ENCODE measurements around the gene XPNPEP2.

XPNPEP2 gene

DNA sequence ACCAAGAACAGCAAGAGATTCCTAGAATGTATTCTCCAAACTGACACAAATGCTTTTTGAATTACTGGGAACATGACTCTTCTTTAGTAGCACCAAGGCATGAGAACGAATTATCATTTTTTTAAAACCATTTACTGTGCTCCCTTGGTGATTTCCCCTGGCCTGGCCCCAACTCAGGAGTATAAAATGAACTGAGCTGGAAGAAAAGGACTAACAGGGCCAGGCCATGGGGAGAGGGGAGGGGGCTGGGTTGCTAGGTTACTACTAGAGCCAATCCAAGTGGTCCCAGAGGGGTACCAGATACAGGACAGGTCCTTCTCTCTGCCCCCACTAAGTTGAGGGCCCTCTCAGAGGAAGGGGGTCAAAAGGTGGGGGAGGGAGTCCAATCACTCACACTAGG, 64.1 kb downstream of the XPNPEP2 start:
- no peak for DNase-seq

DNA sequence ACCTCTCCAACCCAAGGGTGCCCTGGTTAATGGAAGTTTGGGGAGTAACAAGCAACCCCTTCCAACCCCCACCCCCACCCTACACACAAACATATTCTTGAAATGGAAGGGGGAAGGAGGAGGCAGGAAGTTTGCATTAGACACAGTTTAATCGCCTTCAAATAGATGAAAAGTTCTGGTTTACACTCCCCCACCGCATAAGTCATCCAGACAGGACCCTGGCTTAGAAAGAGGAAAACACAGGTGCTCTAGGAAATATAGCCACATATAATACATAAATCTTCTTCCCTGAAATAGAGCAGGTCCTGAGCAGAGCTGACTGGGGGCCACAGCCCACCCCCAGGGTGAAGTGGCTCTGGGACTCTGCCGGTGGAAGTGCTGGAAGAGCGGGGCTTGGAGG, 66.0 kb downstream of the XPNPEP2 start:
- no peak for DNase-seq

DNA sequence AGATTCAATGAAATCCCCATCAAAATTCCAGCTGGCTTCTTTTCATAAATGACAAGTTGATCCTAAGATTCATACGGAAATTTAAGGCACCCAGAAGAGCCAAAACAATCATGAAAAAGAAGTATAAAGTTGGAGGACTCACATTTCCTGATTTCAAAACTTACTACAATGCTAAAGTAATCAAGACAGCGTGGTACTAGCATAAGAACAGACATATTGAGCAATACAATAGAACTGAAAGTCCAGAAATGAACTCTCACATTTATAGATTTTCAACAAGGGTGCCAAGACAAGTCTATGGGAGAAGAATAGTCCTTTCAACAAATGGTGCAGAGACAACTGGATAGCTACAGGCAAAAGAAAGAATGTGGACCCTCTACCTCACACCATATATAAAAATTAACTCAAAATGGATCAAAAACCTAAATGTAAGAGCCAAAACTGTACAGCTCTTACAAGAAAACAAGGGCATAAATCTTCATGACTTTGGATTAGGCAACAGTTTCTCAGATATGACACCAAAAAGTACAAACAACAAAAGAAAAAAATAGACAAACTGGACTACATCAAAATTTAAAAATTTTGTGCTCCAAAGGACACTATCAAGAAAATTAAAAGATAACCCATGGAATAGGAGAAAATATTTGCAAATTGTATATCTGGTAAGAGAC, 69.5 kb downstream of the XPNPEP2 start:
- DNase-seq, result no peak

GRCh38 chrX:129808829-129809796, 70.3 kb downstream of the XPNPEP2 start:
- DNase-seq, result no peak

GRCh38 chrX:129813662-129814368, 75.0 kb downstream of the XPNPEP2 start:
- no peak for DNase-seq

GRCh38 chrX:129818123-129818522, 79.3 kb downstream of the XPNPEP2 start:
- DNase-seq, result no peak
